Natural killer cell (primary cell): ENCODE results near the gene ZNF860. TPM values are rescaled to one million over a fixed set of nuclear protein-coding genes. Genes with fewer than 3 reads are reported as not detected.
A peak's percentile ranks its signal among the peaks of the same experiment; 100 is the strongest.

Experiments used
- ATAC-seq, 3 donors: fragments of 150-1000 bp in 2 of 3; fragments of 200-7000 bp in 1 of 3; cut with Tn5 transposase; 1 replicate in 1 of 3; 2 replicates in 2 of 3; pipeline ENCODE4 v1.10.0; 2021; ENCODE audit warnings: mild to moderate bottlenecking in 2 of 3, moderate library complexity in 2 of 3
- DNase-seq, 2 donors: peaks; one replicate each; pipeline versions ENCODE4 v3.0.0 to v3.0.0-alpha.2; 2013 to 2021; ENCODE audit warnings: mixed read lengths in 1 of 2
- H3K27ac ChIP-seq: one replicate; pipeline ENCODE4 v1.5.1; 2013; ENCODE audit warnings: mild to moderate bottlenecking, low read length
- H3K27me3 ChIP-seq: one replicate; pipeline ENCODE4 v1.6.1; 2013; ENCODE audit warnings: low read length; ENCODE audit not compliant: control insufficient read depth, insufficient read depth
- H3K36me3 ChIP-seq: one replicate; pipeline ENCODE4 v1.6.1; 2013; ENCODE audit warnings: low read length; ENCODE audit not compliant: control insufficient read depth, insufficient read depth
- H3K4me1 ChIP-seq: one replicate; pipeline ENCODE4 v1.6.1; 2013; ENCODE audit warnings: low read length; ENCODE audit not compliant: control insufficient read depth, insufficient read depth
- H3K4me3 ChIP-seq: one replicate; pipeline ENCODE4 v1.5.1; 2013; ENCODE audit warnings: low read length
- H3K9me3 ChIP-seq: one replicate; pipeline ENCODE4 v1.6.1; 2013; ENCODE audit warnings: low read length; ENCODE audit not compliant: control insufficient read depth, insufficient read depth
- H3K27ac Mint-ChIP-seq, 2 donors: one replicate each; pipeline ENCODE4 v1.8.0; 2022; ENCODE audit warnings: mild to moderate bottlenecking in 2 of 2, mixed read lengths in 2 of 2, moderate library complexity in 1 of 2
- H3K27me3 Mint-ChIP-seq, 2 donors: one replicate each; pipeline ENCODE4 v1.8.0; 2022; ENCODE audit warnings: low read depth in 2 of 2, mixed read lengths in 2 of 2
- H3K36me3 Mint-ChIP-seq: one replicate; pipeline ENCODE4 v1.8.0; 2022; ENCODE audit warnings: mixed read lengths
- H3K4me1 Mint-ChIP-seq, 2 donors: one replicate each; pipeline ENCODE4 v1.8.0; 2022; ENCODE audit warnings: mixed read lengths in 2 of 2
- H3K4me3 Mint-ChIP-seq: one replicate; pipeline ENCODE4 v1.8.0; 2022; ENCODE audit warnings: mild to moderate bottlenecking, moderate library complexity, mixed read lengths
- H3K9me3 Mint-ChIP-seq, 2 donors: one replicate each; pipeline ENCODE4 v1.8.0; 2022; ENCODE audit warnings: mixed read lengths in 2 of 2
- WGBS: methylation state at CpG from one replicate; pipeline ENCODE4 v1.1.7; 2013; ENCODE audit warnings: missing lambda C conversion rate; ENCODE audit not compliant: insufficient coverage; 5-methylcytosine and 5-hydroxymethylcytosine counted together
- intact Hi-C: fragments of 100-400 bp; cut with micrococcal nuclease; formaldehyde crosslinking; loops from one replicate; pipeline ENCODE4 v1.14.2; 2022
- total RNA-seq, 4 donors: library from RNA; stranded (reverse); fragments of 120-200 nt in 1 of 4; gene quantifications; one replicate each; pipeline versions ENCODE4 v1.2.3 to v1.2.4, GENCODE V29; 2013 to 2022
- TF ChIP-seq, protein P1 (sequence below): fragments of 200-600 bp; IDR thresholded peaks from one replicate; pipeline ENCODE4 v1.8.0; 2022; ENCODE audit warnings: antibody characterized with exemption

The ZNF860 gene
- total RNA-seq, 3 donors from 2014 or later (not counting 1 experiment from before 2014, with no cell fraction given) = 0.10 TPM; not detected in 2

DNA sequence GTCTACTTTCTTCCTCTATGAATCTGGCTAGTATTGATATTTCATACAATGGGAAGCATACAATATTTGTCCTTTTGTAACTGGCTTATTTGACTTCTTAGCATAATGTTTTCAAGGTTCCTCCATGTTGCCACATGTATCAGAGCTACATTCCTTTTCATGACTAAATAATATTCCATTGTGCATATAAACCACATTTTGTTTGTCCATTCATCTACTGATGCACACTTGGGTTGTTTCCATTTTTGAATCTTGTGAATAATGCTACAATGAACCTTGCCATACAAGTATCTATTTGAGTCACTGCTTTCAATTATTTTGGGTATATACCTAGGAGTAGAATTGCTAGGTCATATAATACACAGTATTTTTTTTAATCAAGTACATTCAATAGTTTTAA lies 38.5 kb upstream of the ZNF860 start:
- no peak overlapping the region for H3K27ac Mint-ChIP-seq
- H3K9me3 ChIP-seq = no peaks in the 10 kb centered on the region
- H3K4me1 ChIP-seq = peaks cover 7% of the 10 kb centered on the region
- no peaks in the 10 kb centered on the region for H3K36me3 ChIP-seq
- H3K4me1 Mint-ChIP-seq = no peaks in the 10 kb centered on the region
- TF ChIP-seq, protein P1, sequence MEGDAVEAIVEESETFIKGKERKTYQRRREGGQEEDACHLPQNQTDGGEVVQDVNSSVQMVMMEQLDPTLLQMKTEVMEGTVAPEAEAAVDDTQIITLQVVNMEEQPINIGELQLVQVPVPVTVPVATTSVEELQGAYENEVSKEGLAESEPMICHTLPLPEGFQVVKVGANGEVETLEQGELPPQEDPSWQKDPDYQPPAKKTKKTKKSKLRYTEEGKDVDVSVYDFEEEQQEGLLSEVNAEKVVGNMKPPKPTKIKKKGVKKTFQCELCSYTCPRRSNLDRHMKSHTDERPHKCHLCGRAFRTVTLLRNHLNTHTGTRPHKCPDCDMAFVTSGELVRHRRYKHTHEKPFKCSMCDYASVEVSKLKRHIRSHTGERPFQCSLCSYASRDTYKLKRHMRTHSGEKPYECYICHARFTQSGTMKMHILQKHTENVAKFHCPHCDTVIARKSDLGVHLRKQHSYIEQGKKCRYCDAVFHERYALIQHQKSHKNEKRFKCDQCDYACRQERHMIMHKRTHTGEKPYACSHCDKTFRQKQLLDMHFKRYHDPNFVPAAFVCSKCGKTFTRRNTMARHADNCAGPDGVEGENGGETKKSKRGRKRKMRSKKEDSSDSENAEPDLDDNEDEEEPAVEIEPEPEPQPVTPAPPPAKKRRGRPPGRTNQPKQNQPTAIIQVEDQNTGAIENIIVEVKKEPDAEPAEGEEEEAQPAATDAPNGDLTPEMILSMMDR = no peak
- DNase-seq = no peak
- no peaks in the 10 kb centered on the region for H3K36me3 Mint-ChIP-seq
- H3K27me3 ChIP-seq = no peaks in the 10 kb centered on the region
- intact Hi-C loops = no loop called here
- H3K27me3 Mint-ChIP-seq = peaks cover 4 to 10% of the 10 kb centered on the region in 2 donors
- H3K4me3 ChIP-seq = no peak overlapping the region
- H3K9me3 Mint-ChIP-seq = peaks cover 0 to 3% of the 10 kb centered on the region in 2 donors
- ATAC-seq = no peak
- no peak overlapping the region for H3K4me3 Mint-ChIP-seq
- H3K27ac ChIP-seq = no peak overlapping the region

DNA sequence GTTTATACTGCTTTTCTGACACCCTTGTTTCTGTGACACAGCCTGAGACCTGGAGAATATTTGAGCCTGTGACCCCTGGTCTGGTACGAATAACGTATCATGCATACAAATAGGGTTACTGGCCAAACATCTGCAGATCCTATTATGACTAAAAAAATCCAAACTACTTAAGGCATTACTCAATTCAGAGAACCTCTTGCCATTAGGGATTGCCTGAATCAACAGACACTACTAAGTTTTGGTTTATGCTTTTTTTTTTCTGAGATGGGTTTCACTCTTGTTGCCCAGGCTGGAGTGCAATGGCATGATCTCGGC lies 35.9 kb upstream of the ZNF860 start:
- no peak for ATAC-seq
- no peaks in the 10 kb centered on the region for H3K9me3 ChIP-seq
- H3K4me1 ChIP-seq = peaks cover 7% of the 10 kb centered on the region
- intact Hi-C loops = no loop called here
- no peak for DNase-seq
- no peaks in the 10 kb centered on the region for H3K36me3 Mint-ChIP-seq
- no peak overlapping the region for H3K4me3 ChIP-seq
- H3K27ac Mint-ChIP-seq = no peak overlapping the region
- TF ChIP-seq, protein P1 = no peak
- no peaks in the 10 kb centered on the region for H3K4me1 Mint-ChIP-seq
- H3K27ac ChIP-seq = peak overlapping the region; percentile 44
- H3K4me3 Mint-ChIP-seq = no peak overlapping the region
- peaks cover 0 to 3% of the 10 kb centered on the region in 2 donors for H3K9me3 Mint-ChIP-seq
- WGBS = 79% methylated on average over 2 of the region's 3 CpGs
- peaks cover 8 to 21% of the 10 kb centered on the region in 2 donors for H3K27me3 Mint-ChIP-seq
- no peaks in the 10 kb centered on the region for H3K27me3 ChIP-seq
- no peaks in the 10 kb centered on the region for H3K36me3 ChIP-seq

DNA sequence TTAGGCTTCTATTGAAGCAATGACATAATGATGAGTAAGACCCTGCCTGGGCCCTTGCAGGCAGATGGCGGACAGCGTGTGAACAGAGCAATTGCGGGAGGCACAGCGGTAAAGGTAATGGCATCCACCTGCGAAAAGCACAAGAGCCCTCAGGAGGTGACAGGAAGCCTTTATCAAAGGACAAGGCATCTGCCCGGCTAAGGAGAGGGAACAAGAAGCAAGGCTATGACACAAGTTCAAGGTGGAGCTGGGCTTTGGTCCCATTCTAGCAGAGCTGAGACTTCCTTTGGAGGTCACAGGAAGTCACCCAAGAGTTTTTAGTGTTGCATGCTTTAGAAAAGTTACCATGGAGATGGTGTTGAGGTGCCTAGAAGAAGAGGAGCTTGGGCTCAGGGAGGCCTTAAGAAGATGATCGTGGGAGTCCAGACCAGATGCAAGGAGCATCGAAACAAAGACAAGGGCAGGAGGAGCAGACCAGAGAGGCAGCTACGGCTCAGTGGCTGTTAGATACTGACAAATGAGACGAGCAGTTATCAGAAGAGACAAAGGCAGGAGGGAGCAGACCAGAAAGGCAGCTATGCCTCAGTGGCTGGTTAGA lies 35.0 kb upstream of the ZNF860 start:
- H3K27ac ChIP-seq = peak overlapping the region; percentile 55
- DNase-seq = no peak

More for the DNA sequence above, 35.0 kb upstream of the ZNF860 start:
- ATAC-seq = no peak
- H3K4me3 ChIP-seq = no peak overlapping the region
- 84% methylated on average over 10 of the region's 10 CpGs for WGBS
- no peak overlapping the region for H3K4me3 Mint-ChIP-seq
- H3K27ac Mint-ChIP-seq = no peak overlapping the region
- H3K36me3 Mint-ChIP-seq = no peaks in the 10 kb centered on the region
- H3K36me3 ChIP-seq = no peaks in the 10 kb centered on the region
- peaks cover 7% of the 10 kb centered on the region for H3K4me1 ChIP-seq
- peaks cover 12 to 25% of the 10 kb centered on the region in 2 donors for H3K27me3 Mint-ChIP-seq
- TF ChIP-seq, protein P1 = no peak
- no peaks in the 10 kb centered on the region for H3K9me3 ChIP-seq
- H3K27me3 ChIP-seq = no peaks in the 10 kb centered on the region
- intact Hi-C loops = no loop called here
- peaks cover 0 to 3% of the 10 kb centered on the region in 2 donors for H3K9me3 Mint-ChIP-seq
- no peaks in the 10 kb centered on the region for H3K4me1 Mint-ChIP-seq
